Measurements from ENCODE around the gene JAK3.

JAK3 gene

DNA sequence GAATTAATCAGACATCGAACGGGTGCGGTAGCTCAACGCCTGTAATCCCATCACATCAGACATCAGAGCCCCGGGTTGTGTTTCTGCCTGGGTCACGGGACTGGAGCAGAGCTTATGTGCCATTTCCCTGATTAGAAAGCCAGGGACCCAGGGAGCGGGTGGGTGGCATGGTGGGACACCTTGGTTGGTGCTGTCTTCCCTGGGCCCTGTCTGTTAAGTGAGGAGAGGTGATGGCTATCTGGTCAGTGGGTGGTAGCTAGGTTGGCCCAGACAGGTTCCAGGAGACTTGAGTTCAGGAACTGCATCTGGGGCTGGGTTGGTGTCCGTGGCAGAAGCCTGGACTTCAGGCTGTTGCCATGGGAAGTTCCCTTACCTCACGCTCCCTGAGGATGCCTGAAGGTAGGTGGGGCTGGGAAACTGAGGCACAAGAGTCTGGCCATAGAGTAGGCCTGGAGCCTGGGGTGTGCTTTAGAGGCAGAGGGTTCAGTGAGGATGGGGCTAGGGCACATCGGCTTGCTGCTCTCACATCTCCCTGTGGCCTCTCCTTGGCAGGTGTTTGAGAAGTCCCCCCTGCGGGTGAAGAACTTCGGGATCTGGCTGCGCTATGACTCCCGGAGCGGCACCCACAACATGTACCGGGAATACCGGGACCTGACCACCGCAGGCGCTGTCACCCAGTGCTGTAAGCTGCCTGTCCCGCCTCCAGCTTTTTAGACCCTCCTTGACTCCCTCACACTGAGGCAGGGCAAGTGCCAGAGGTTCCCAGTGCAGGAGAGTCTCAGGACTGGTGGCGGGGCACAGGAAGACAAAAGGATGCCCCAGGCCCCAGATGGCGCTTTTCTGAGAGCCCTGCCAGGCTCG lies 14.0 kb upstream of the JAK3 start:
- H3K79me2 ChIP-seq (ENCODE audit: insufficient read depth, low read length) = peaks cover 19% of the 10 kb centered on the region
- H3K9me2 ChIP-seq (ENCODE audit: low read depth, low read length) = no peaks in the 10 kb centered on the region
- H3K4me1 ChIP-seq (ENCODE audit: insufficient read depth, low read length, severe bottlenecking) = peaks cover 25% of the 10 kb centered on the region
- H3K27me3 ChIP-seq (ENCODE audit: insufficient read depth, low read length) = no peaks in the 10 kb centered on the region
- 0 out of 2 replicates have a peak, but pooled peaks cover 6% of the 10 kb centered on the region for H3F3A ChIP-seq (ENCODE audit: insufficient read depth, low read length)
- no peaks in the 10 kb centered on the region for H4K20me1 ChIP-seq (ENCODE audit: insufficient read depth, low read length)
- H3K27ac ChIP-seq (ENCODE audit: low read depth, low read length, poor library complexity, severe bottlenecking) = no peak overlapping the region
- H3K36me3 ChIP-seq (ENCODE audit: insufficient read depth, low read length) = peaks cover 58% of the 10 kb centered on the region
- H3K9me3 ChIP-seq (ENCODE audit: low read length) = no peaks in the 10 kb centered on the region
- peak overlapping the region; percentile 87 for H3K4me2 ChIP-seq (ENCODE audit: low read length)
- TF ChIP-seq, protein P1, sequence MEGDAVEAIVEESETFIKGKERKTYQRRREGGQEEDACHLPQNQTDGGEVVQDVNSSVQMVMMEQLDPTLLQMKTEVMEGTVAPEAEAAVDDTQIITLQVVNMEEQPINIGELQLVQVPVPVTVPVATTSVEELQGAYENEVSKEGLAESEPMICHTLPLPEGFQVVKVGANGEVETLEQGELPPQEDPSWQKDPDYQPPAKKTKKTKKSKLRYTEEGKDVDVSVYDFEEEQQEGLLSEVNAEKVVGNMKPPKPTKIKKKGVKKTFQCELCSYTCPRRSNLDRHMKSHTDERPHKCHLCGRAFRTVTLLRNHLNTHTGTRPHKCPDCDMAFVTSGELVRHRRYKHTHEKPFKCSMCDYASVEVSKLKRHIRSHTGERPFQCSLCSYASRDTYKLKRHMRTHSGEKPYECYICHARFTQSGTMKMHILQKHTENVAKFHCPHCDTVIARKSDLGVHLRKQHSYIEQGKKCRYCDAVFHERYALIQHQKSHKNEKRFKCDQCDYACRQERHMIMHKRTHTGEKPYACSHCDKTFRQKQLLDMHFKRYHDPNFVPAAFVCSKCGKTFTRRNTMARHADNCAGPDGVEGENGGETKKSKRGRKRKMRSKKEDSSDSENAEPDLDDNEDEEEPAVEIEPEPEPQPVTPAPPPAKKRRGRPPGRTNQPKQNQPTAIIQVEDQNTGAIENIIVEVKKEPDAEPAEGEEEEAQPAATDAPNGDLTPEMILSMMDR (IDR thresholded peaks at IDR 0.05; ENCODE audit: low read length) = no peak
- TF ChIP-seq EZH2 (IDR thresholded peaks at IDR 0.05; ENCODE audit: borderline replicate concordance, low read length) = no peak
- peak overlapping the region; percentile 76 for H3K4me3 ChIP-seq (ENCODE audit: low read depth, low read length, poor library complexity, severe bottlenecking)
- no peak overlapping the region for H2AFZ ChIP-seq (ENCODE audit: low read length)
- H3K9ac ChIP-seq (ENCODE audit: low read length) = peak overlapping the region; percentile 90

DNA sequence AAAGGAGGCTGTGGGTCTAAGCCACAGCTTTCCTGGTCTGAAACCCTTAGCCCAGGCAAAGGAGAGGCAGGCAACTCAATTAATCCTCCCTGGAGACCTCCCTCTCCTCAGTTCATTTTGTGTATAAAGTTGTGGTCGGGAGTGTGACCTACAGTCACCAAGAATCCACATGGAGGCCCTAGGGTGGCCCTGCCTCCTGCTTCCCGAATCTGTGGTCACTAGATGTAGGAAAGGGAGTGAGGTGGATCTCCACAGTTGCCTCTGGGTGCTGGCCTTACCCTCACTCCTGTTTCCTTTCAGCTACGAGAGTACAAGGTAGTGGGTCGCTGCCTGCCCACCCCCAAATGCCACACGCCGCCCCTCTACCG lies 13.2 kb upstream of the JAK3 start:
- Histone ChIP-seq H3K4me2 (ENCODE audit: low read length) (peak overlapping the region; percentile 87), H4K20me1 (ENCODE audit: insufficient read depth, low read length) (no peaks in the 10 kb centered on the region), H3K9me2 (ENCODE audit: low read depth, low read length) (no peaks in the 10 kb centered on the region), H3K4me1 (ENCODE audit: insufficient read depth, low read length, severe bottlenecking) (peaks cover 25% of the 10 kb centered on the region), H3F3A (ENCODE audit: insufficient read depth, low read length) (0 out of 2 replicates have a peak, but pooled peaks cover 6% of the 10 kb centered on the region), H2AFZ (ENCODE audit: low read length) (no peak overlapping the region), H3K27ac (ENCODE audit: low read depth, low read length, poor library complexity, severe bottlenecking) (peak overlapping the region; percentile 29), H3K9me3 (ENCODE audit: low read length) (no peaks in the 10 kb centered on the region), H3K4me3 (ENCODE audit: low read depth, low read length, poor library complexity, severe bottlenecking) (peak overlapping the region; percentile 76), H3K36me3 (ENCODE audit: insufficient read depth, low read length) (peaks cover 58% of the 10 kb centered on the region), H3K27me3 (ENCODE audit: insufficient read depth, low read length) (no peaks in the 10 kb centered on the region), H3K9ac (ENCODE audit: low read length) (peak overlapping the region; percentile 90), H3K79me2 (ENCODE audit: insufficient read depth, low read length) (peaks cover 19% of the 10 kb centered on the region)
- TF ChIP-seq, protein P1 (IDR thresholded peaks at IDR 0.05; ENCODE audit: low read length) = no peak
- TF ChIP-seq EZH2 (IDR thresholded peaks at IDR 0.05; ENCODE audit: borderline replicate concordance, low read length) = no peak

DNA sequence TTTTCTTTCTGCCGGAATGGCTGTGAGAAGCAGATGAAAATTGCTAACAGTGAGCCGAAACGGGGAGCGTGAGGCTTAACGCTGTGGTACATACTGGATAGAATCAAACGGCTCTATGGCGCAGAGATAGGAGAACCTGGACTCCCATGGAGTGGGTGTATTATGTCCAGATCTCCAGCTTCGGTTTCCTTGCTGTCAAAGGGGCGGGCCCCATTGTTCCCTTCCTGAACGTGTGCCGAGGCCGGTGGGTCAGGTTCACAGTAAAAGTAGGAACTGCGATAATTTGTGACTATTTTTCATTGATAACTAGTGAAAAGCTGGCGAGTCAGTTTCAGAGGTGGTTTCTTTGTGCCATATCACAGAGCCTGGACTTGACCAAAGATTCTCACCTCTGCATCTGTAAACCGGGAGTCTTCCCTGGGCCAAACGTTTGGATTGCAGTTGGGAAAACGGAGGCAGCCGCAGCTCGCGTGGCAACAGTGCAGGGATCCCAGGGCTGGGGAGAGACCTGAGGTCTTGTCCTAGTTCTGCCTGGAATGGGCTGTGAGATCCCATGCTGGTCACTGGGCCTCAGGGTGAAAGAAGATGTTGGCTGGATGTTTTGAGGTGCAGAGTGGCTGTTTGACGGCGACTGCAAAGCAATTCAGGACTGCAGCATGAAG lies 12.7 kb upstream of the JAK3 start:
- Histone ChIP-seq H3K9me3 (ENCODE audit: low read length) (no peaks in the 10 kb centered on the region), H3K27me3 (ENCODE audit: insufficient read depth, low read length) (no peaks in the 10 kb centered on the region), H3K79me2 (ENCODE audit: insufficient read depth, low read length) (peaks cover 19% of the 10 kb centered on the region), H4K20me1 (ENCODE audit: insufficient read depth, low read length) (no peaks in the 10 kb centered on the region), H3K4me3 (ENCODE audit: low read depth, low read length, poor library complexity, severe bottlenecking) (peak overlapping the region; percentile 76), H3F3A (ENCODE audit: insufficient read depth, low read length) (0 out of 2 replicates have a peak, but pooled peaks cover 6% of the 10 kb centered on the region), H3K27ac (ENCODE audit: low read depth, low read length, poor library complexity, severe bottlenecking) (peak overlapping the region; percentile 29), H3K4me2 (ENCODE audit: low read length) (peak overlapping the region; percentile 87), H3K36me3 (ENCODE audit: insufficient read depth, low read length) (peaks cover 53% of the 10 kb centered on the region), H3K9me2 (ENCODE audit: low read depth, low read length) (no peaks in the 10 kb centered on the region), H3K9ac (ENCODE audit: low read length) (peak overlapping the region; percentile 90), H3K4me1 (ENCODE audit: insufficient read depth, low read length, severe bottlenecking) (peaks cover 25% of the 10 kb centered on the region), H2AFZ (ENCODE audit: low read length) (no peak overlapping the region)
- TF ChIP-seq, protein P1 (IDR thresholded peaks at IDR 0.05; ENCODE audit: low read length) = no peak
- TF ChIP-seq EZH2 (IDR thresholded peaks at IDR 0.05; ENCODE audit: borderline replicate concordance, low read length) = no peak
